ENCODE results near the gene MAN1C1. TPM values are rescaled to one million over a fixed set of nuclear protein-coding genes. Genes with fewer than 3 reads are reported as not detected.

Gene MAN1C1
- total and polyA plus RNA-seq, 2 donors (not counting 3 experiments of a cell fraction or from before 2014, with no cell fraction given), result 1.5 to 4.0 TPM

GRCh38 chr1:25756215-25756614 is 139.6 kb downstream of the MAN1C1 start:
- no peaks in the 10 kb centered on the region for H4K20me1 ChIP-seq (replicated peaks; ENCODE audit: control insufficient read depth, extremely low read depth, insufficient read depth, low read length)
- H3K4me2 ChIP-seq (ENCODE audit: insufficient read depth, low read length), result no peak overlapping the region
- H3K36me3 ChIP-seq (ENCODE audit: control insufficient read depth in 2 of 2, extremely low read depth in 1 of 2, insufficient read depth in 2 of 2, low read length in 2 of 2), result no peaks in the 10 kb centered on the region
- H3K4me3 ChIP-seq (replicated peaks in 1 of 3; ENCODE audit: insufficient read depth in 1 of 3, low read depth in 1 of 3, low read length in 3 of 3), result no peak overlapping the region
- no peaks in the 10 kb centered on the region for H3K79me2 ChIP-seq (ENCODE audit: control insufficient read depth, insufficient read depth, low read length)
- TF ChIP-seq, protein P1, sequence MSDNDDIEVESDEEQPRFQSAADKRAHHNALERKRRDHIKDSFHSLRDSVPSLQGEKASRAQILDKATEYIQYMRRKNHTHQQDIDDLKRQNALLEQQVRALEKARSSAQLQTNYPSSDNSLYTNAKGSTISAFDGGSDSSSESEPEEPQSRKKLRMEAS (IDR thresholded peaks at IDR 0.05; ENCODE audit: insufficient read depth, insufficient read length), result no peak
- TF ChIP-seq EZH2 (IDR thresholded peaks at IDR 0.05; ENCODE audit: borderline replicate concordance, low read depth, low read length, severe bottlenecking), result no peak
- ChIA-PET CTCF (interaction anchor here (1.0 to 1.5 kb wide), 2 partner anchors 10 to 137 kb away, joined by 3 to 7 read pairs; no protein-coding TSS in a partner anchor), POLR2A (no interaction called here)
- DNase-seq (ENCODE audit: low read depth, low spot score) (peak; percentile 35), FAIRE-seq (no peak)
- H3K9ac ChIP-seq (replicated peaks; ENCODE audit: extremely low read depth, insufficient read depth, low read length), result no peak overlapping the region
- dilution Hi-C loops (cut with MboI; ENCODE audit: extremely low pct_ligation_motif_present, low sequenced_read_pairs), result no loop called here
- no peak overlapping the region for H2AFZ ChIP-seq (ENCODE audit: low read depth, low read length)
- H3K4me1 ChIP-seq (ENCODE audit: control insufficient read depth, extremely low read depth, insufficient read depth, low read length), result no peaks in the 10 kb centered on the region
- H3K27ac ChIP-seq (ENCODE audit: insufficient read depth, low read depth, low read length), result no peak overlapping the region
- intact Hi-C loops (cut with micrococcal nuclease), result no loop called here
- BruUV-seq (replicated peaks), result no TSS peak
- no peaks in the 10 kb centered on the region for H3K9me3 ChIP-seq (replicated peaks; ENCODE audit: control insufficient read depth, insufficient read depth, low read length)
- peaks cover 0 to 4% of the 10 kb centered on the region in 2 experiments for H3K27me3 ChIP-seq (ENCODE audit: control insufficient read depth in 2 of 2, insufficient read depth in 2 of 2, low read length in 2 of 2)
- H3K9me1 ChIP-seq (replicated peaks; ENCODE audit: control insufficient read depth, extremely low read depth, insufficient read depth, low read length), result no peaks in the 10 kb centered on the region

- dilution Hi-C loops (cut with MboI; ENCODE audit: extremely low pct_ligation_motif_present, low sequenced_read_pairs) (no loop called here), intact Hi-C loops (cut with micrococcal nuclease) (no loop called here)
- TF ChIP-seq POLR2AphosphoS5 (IDR thresholded peaks at IDR 0.05; ENCODE audit: insufficient read depth, low read depth, low read length) (no peak), POLR2A (IDR thresholded peaks at IDR 0.05; ENCODE audit: low read depth, low read length) (no peak), EZH2 (IDR thresholded peaks at IDR 0.05; ENCODE audit: borderline replicate concordance, low read depth, low read length, severe bottlenecking) (no peak), MYC (IDR thresholded peaks at IDR 0.05; ENCODE audit: low read depth, low read length) (no peak), FOS (IDR thresholded peaks at IDR 0.05; ENCODE audit: borderline replicate concordance, insufficient read depth, low read length) (no peak), JUN (IDR thresholded peaks at IDR 0.05; ENCODE audit: borderline replicate concordance, insufficient read depth, insufficient read length, low read depth) (no peak), GATA2 (IDR thresholded peaks at IDR 0.05; ENCODE audit: insufficient read depth, insufficient read length, low read depth, low read length) (no peak)
- TF ChIP-seq, protein P1 (IDR thresholded peaks at IDR 0.05; ENCODE audit: insufficient read depth, insufficient read length), result no peak
- TF ChIP-seq, protein P2, sequence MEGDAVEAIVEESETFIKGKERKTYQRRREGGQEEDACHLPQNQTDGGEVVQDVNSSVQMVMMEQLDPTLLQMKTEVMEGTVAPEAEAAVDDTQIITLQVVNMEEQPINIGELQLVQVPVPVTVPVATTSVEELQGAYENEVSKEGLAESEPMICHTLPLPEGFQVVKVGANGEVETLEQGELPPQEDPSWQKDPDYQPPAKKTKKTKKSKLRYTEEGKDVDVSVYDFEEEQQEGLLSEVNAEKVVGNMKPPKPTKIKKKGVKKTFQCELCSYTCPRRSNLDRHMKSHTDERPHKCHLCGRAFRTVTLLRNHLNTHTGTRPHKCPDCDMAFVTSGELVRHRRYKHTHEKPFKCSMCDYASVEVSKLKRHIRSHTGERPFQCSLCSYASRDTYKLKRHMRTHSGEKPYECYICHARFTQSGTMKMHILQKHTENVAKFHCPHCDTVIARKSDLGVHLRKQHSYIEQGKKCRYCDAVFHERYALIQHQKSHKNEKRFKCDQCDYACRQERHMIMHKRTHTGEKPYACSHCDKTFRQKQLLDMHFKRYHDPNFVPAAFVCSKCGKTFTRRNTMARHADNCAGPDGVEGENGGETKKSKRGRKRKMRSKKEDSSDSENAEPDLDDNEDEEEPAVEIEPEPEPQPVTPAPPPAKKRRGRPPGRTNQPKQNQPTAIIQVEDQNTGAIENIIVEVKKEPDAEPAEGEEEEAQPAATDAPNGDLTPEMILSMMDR (IDR thresholded peaks at IDR 0.05; ENCODE audit: extremely low read depth in 1 of 2, insufficient read depth in 1 of 2, low read depth in 1 of 2, low read length in 2 of 2), result no peak
- ChIA-PET POLR2A (no interaction called here), CTCF (interaction anchor here (1.2 kb wide), 1 partner anchor 327 kb away, joined by 3 read pairs; the partner anchor contains the start of gene MACO1)
- H3K27me3 ChIP-seq (ENCODE audit: control insufficient read depth in 2 of 2, insufficient read depth in 2 of 2, low read length in 2 of 2), result peaks cover 0 to 4% of the 10 kb centered on the region in 2 experiments
- no peak overlapping the region for H3K4me2 ChIP-seq (ENCODE audit: insufficient read depth, low read length)
- H3K9me1 ChIP-seq (replicated peaks; ENCODE audit: control insufficient read depth, extremely low read depth, insufficient read depth, low read length), result no peaks in the 10 kb centered on the region
- no peaks in the 10 kb centered on the region for H3K4me1 ChIP-seq (ENCODE audit: control insufficient read depth, extremely low read depth, insufficient read depth, low read length)
- H3K79me2 ChIP-seq (ENCODE audit: control insufficient read depth, insufficient read depth, low read length), result no peaks in the 10 kb centered on the region
- FAIRE-seq (no peak), DNase-seq (ENCODE audit: low read depth, low spot score) (no peak)
- no peak overlapping the region for H3K9ac ChIP-seq (replicated peaks; ENCODE audit: extremely low read depth, insufficient read depth, low read length)
- H3K9me3 ChIP-seq (replicated peaks; ENCODE audit: control insufficient read depth, insufficient read depth, low read length), result no peaks in the 10 kb centered on the region
- no peaks in the 10 kb centered on the region for H4K20me1 ChIP-seq (replicated peaks; ENCODE audit: control insufficient read depth, extremely low read depth, insufficient read depth, low read length)
- no peak overlapping the region for H3K4me3 ChIP-seq (replicated peaks in 1 of 3; ENCODE audit: insufficient read depth in 1 of 3, low read depth in 1 of 3, low read length in 3 of 3)
- no peaks in the 10 kb centered on the region for H3K36me3 ChIP-seq (ENCODE audit: control insufficient read depth in 2 of 2, extremely low read depth in 1 of 2, insufficient read depth in 2 of 2, low read length in 2 of 2)
- H3K27ac ChIP-seq (ENCODE audit: insufficient read depth, low read depth, low read length), result no peak overlapping the region
- no TSS peak for BruUV-seq (replicated peaks)
- H2AFZ ChIP-seq (ENCODE audit: low read depth, low read length), result no peak overlapping the region
Measured at GRCh38 chr1:25757151-25757845, 140.7 kb downstream of the MAN1C1 start.

Data from endothelial cell of umbilical vein (primary cell).